KOPT-K1 (cell line): ENCODE data around the gene MYADM.
"Not testable (repeated sequence)": the region's sequence is repeated elsewhere in the genome, so short reads cannot be mapped to it uniquely, and the experiment has no call there.

ENCODE experiments used
- H3K27ac ChIP-seq: fragments of 200-600 bp; sonication (generic); 2 replicates; pipeline ENCODE4 v1.5.1; 2016; ENCODE audit warnings: antibody characterized with exemption, mild to moderate bottlenecking, low read depth, low read length; ENCODE audit not compliant: poor library complexity, severe bottlenecking
- H3K36me3 ChIP-seq: fragments of 200-600 bp; sonication (generic); 2 replicates; pipeline ENCODE4 v1.5.1; 2017; ENCODE audit warnings: antibody characterized with exemption, mild to moderate bottlenecking, low read length, moderate library complexity; ENCODE audit not compliant: insufficient read depth
- H3K9me3 ChIP-seq: fragments of 200-600 bp; sonication (generic); 2 replicates; pipeline ENCODE4 v1.5.1; 2017; ENCODE audit warnings: antibody characterized with exemption, low read length, mild to moderate bottlenecking; ENCODE audit not compliant: insufficient read depth, poor library complexity, severe bottlenecking

The MYADM gene, protein sequence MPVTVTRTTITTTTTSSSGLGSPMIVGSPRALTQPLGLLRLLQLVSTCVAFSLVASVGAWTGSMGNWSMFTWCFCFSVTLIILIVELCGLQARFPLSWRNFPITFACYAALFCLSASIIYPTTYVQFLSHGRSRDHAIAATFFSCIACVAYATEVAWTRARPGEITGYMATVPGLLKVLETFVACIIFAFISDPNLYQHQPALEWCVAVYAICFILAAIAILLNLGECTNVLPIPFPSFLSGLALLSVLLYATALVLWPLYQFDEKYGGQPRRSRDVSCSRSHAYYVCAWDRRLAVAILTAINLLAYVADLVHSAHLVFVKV

DNA sequence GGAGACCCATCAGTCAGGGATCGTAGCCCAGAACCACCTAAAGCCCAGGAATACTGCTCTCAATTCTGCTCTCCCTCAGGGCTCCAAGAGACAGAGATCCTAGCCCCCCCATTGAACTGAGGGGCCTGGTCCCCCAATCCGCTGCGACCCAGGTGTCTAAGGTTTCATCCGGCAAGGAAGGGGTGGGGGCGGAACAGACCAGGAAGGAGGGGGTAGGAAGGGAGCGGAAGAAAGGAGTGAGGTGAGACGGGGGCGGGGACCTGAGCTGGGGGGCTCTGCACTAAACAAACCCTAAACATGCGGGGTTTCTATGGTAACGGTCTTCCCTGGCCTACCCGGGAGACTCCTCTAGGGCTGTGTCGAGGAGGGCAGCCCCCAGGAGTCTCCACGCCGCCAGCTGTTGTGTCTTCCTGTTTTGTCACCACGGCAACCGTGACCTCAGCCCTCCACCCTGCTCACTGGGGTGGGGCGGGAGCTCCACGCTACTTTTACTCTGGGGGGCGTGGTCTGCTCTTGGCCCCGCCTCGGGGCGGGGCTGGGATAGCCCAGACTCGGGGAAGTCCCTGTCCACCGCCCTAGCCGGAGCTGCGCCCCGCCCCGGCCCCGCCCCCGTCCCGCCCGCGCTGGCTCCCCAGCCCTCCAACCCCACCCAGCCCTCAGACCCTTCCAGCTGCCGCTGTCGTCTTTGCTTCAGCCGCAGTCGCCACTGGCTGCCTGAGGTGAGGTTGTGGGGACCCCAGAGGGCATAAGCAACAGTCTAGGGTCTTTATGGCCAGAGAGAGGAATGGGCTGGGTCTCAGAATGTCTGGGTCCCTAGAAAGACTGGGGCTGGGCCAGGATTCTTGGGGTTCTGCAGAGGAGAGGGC is at the start of gene MYADM:
TSS of gene MYADM (plus strand) at position 659 of the 866 bp plus-strand sequence. CDS start 5,647 bp downstream, outside the sequence.
- Histone ChIP-seq H3K36me3 (no peaks in the 10 kb centered on the region), H3K27ac (peak within 1 kb of the TSS; percentile 67), H3K9me3 (no peaks in the 10 kb centered on the region)

DNA sequence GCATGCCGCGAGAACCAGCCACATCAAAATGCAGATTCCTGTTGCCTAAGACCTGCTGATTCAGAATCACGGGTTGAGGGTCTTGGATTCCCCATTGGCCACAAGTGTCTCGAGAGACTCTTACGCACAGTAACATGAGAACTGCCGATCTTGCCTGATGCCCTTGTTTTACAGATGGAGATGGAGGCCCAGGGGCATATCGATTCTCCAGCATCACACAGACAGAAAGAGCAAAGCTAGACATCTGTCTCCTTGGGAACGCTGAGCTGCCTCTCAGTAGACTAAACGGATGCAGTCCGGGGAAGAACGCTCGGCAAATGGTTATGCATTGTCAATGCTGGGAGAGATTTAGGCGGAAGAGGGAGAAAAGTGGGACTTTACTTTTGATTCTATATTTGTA is 48.9 kb upstream of the MYADM start:
- Histone ChIP-seq H3K36me3 (no peaks in the 10 kb centered on the region), H3K9me3 (no peaks in the 10 kb centered on the region), H3K27ac (no peak overlapping the region)

DNA sequence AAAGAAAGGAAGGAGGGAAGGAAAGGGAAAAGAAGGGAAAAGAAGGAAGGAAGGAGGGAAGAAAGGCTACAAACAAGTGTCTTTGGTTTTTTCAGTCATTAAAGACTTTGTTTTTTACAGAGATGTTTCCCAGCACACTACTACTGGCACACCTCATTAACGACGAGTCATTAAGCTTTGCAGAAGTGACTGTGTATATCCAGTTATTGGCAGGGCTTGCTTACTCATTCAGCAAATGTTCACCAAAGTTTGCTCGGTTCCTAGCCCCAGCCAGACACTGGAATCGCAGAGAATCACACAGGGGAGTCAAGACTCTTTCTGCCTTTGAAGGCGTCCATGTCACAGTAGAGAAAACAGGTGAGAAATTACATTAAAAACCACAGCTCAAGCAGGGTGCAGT is 47.8 kb upstream of the MYADM start:
- no peaks in the 10 kb centered on the region for H3K9me3 ChIP-seq
- no peaks in the 10 kb centered on the region for H3K36me3 ChIP-seq

DNA sequence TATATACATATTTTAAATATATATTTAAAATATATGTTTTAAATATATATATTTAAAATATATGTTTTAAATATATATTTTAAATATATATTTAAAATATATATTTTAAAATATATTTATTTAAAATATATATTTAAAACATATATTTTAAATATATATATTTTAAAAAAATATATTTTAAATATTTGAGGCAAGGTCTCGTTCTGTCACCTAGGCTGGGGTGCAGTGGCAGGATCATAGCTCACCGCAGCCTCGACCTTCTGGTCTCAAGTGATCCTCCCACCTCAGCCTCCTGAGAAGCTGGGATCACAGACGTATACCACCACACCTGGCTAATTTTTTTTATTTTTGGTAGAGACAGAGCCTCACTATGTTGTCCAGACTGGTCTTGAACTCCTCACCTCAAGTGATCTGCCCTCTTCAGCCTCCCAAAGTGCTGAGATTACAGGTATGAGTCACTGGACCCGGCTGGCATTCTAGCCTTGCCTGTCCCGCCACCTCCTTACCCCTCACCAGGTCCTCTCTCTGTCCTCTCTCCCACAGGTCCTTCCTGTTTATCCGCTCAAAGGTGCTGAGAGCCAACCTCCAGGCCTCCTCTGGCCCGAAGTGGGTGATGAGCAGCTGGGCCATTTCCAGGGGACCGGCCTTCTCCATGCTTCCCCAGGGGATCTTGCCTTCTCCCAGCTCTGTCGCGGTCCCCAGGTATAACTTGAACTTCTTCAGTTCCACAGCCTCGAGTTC is 44.1 kb upstream of the MYADM start:
- Histone ChIP-seq H3K9me3 (no peaks in the 10 kb centered on the region), H3K36me3 (no peaks in the 10 kb centered on the region), H3K27ac (no peak overlapping the region)

More for the DNA sequence above, 47.8 kb upstream of the MYADM start:
- no peak overlapping the region for H3K27ac ChIP-seq

DNA sequence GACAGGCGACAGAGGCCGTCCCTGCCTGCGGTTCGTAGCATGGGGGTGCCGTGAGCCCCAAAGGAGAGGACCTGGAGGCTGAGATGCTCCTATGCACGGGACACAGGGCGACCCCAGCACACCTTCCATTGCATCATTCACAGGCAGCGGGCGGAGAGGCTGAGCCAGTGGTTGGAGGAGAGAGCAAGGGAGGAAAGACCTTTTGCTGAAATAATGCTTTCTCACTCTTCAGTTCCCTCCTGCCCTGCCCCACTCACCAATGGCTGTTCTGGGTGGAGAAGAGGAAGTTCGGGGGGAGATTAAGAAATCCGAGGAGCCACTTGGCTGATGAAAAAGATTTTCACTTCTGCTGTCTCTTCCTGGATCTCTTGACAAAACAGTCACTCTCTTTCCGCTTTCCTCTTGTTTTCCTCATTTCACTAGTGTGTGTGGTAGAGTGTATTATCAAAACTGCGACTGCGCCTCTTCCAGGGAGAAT is 43.5 kb upstream of the MYADM start, which contains the start of gene NLRP12:
TSS of gene NLRP12 (minus strand) at position 181 of the 478 bp plus-strand sequence. CDS start at position 41, 140 bp downstream.
- H3K9me3 ChIP-seq = no peaks in the 10 kb centered on the region
- H3K36me3 ChIP-seq = no peaks in the 10 kb centered on the region
- no peak within 1 kb of the TSS for H3K27ac ChIP-seq

DNA sequence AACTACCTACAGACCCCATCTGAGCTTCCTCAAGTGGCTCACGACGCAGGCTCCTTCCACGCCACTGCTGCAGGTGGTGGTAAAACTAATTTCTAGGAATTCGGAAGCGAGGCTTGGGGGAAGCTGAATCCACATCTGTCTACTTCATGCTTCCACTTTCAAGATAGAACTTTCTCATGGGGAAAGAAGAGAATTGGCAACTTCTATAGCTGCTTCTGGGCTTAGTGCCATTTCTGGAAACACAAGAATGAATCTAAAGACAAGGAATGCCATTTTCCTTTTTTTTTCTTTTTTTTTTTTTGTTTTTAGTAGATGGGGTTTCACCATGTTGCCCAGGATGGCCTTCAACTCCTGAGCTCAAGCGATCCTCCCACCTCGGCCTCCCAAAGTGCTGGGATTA is 40.8 kb upstream of the MYADM start:
- Histone ChIP-seq H3K9me3 (no peaks in the 10 kb centered on the region), H3K36me3 (no peaks in the 10 kb centered on the region), H3K27ac (no peak overlapping the region)

DNA sequence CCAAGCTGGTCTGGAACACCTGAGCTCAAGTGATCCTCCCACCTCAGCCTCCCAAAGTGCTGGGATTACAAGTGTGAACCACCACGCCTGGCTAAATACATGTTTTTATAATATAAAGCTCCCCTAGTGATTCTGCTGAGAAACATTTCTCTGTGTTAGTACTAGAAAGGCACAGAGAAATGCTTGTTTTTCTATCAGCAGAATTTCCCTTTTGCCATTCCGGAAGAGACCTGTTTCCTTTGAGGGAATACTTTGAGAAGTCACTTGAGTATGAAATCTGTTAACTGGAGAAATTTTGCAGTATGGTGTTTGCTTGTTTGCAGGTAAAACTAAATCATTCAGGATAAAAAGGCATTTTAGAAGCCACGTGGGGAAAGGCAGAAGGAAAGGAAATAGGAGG is 39.2 kb upstream of the MYADM start:
- no peaks in the 10 kb centered on the region for H3K9me3 ChIP-seq
- no peak overlapping the region for H3K27ac ChIP-seq
- no peaks in the 10 kb centered on the region for H3K36me3 ChIP-seq

DNA sequence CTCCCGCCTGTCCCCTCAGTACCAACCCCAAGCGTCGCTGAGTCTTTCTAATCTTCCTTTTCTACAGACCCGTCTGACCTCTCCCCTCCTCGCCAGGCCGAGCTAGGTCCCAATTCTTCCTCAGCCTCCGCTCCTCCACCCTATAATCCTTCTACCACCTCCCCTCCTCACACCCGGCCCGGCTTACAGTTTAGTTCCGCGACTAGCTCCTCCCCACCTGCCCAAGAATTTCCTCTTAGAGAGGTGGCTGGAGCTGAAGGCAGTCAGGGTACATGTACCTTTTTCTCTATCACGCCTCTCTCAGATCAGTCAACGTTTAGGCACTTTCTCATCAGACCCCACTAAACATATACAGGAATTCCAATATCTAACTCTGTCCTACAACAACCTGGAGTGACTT is 34.8 kb upstream of the MYADM start:
- H3K27ac ChIP-seq, H3K9me3 ChIP-seq, H3K36me3 ChIP-seq: not testable (repeated sequence)

DNA sequence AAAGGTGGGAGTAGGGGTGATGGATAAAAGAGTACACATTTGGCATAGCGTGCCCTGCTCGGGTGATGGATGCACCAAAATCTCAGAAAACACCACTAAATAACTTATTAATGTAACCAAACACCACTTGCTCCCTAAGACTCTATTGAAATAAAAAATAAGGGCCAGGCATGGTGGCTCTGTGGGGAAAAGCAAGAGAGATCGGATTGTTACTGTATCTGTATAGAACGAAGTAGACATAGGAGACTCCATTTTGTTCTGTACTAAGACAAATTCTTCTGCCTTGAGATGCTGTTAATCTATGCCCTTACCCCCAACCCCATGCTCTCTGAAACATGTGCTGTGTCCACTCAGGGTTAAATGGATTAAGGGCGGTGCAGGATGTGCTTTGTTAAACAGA is 29.2 kb upstream of the MYADM start:
- not testable (repeated sequence) for H3K36me3 ChIP-seq, H3K27ac ChIP-seq, H3K9me3 ChIP-seq

DNA sequence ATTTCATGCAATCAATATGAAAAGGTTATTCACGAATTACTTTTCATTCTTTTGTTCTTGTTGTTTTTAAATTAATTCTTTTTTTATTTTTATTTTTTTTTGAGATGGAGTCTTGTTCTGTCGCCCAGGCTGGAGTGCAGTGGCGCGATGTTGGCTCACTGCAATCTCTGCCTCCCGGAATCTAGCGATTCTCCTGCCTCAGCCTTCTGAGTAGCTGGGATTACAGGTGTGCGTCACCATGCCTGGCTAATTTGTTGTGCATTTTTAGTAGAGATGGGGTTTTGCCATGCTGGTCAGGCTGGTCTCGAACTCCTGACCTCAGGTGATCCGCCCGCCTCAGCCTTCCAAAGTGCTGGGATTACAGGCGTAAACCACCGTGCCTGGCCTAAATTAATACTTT is 27.4 kb upstream of the MYADM start:
- not testable (repeated sequence) for H3K27ac ChIP-seq, H3K9me3 ChIP-seq, H3K36me3 ChIP-seq

DNA sequence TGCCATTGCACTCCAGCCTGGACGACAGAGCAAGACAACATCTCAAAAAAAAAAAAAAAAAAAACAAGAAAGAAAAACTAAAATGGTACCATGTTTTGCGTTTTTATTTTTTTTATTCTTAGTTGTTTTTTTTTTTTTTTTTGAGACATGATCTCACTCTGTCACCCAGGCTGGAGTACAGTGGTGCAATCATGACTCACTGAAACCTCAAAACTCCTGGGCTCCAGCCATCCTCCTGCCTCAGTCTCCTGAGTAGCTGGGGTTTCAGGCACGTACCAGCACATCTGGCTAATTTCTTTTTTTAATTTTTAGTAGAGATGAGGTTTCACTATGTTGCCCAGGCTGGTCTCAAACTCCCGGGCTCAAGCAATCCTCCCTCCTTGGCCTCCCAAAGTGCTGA is 26.8 kb upstream of the MYADM start:
- H3K9me3 ChIP-seq, H3K36me3 ChIP-seq, H3K27ac ChIP-seq: not testable (repeated sequence)

DNA sequence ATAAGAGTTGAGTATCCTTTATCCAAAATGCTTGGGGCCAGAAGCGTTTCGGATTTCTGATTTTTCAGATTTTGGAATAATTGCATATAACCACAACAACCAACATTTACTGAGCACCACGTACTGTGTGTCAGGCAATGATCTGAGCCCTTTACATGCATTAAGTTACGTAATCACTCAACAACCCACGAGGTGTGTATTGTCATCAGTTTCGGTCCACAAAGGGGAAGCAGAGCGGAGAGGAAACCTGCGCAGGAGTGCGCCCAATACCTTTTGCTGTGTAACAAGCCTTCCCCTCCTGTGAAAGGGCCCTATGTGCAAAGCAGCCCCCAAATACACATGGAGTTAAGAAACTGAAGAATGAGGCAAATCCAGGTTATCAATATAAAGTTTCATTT is 22.8 kb upstream of the MYADM start:
- Histone ChIP-seq H3K27ac (no peak overlapping the region), H3K9me3 (no peaks in the 10 kb centered on the region), H3K36me3 (no peaks in the 10 kb centered on the region)

DNA sequence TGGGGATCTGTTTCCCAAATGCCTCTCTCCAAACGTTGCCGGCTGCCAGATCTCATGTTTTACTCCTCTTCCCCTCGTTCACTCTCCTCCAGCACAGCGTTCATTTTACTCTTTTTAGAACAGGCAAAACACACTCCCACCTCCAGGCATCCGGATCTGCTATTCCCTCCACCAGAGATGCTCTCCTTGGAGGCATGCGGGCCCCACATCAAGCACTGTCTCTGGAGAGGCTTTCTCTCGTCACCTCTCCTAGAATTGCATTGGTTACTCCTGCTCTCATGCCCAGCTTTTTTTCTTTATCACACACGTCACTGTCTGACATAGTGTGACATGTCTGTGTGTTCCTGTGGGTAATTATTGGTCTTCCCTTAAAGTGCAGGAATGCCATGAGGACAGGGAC is 20.1 kb upstream of the MYADM start:
- H3K9me3 ChIP-seq = no peaks in the 10 kb centered on the region
- no peaks in the 10 kb centered on the region for H3K36me3 ChIP-seq
- no peak overlapping the region for H3K27ac ChIP-seq

DNA sequence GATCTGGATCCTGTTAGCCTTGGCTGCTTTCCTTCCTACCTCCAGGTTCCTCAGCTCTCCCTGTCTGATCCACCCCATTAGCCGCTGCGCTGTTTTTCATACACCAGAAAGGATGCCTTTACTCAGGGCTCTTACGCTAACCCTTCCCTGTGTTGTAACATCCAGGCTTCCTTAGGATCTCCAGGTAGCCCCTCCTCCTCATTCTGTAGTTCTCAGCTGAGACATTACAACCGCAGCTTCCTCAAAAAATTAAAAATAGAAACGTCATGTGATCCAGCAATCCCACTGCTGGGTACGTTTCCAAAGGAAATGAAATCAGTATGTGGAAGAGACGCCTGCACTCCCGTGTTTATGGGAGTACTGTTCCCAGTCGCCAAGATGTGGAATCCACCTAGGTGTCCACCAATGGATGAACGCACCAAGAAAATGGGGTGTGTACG is 18.4 kb upstream of the MYADM start:
- Histone ChIP-seq H3K27ac (no peak overlapping the region), H3K9me3 (no peaks in the 10 kb centered on the region), H3K36me3 (no peaks in the 10 kb centered on the region)

DNA sequence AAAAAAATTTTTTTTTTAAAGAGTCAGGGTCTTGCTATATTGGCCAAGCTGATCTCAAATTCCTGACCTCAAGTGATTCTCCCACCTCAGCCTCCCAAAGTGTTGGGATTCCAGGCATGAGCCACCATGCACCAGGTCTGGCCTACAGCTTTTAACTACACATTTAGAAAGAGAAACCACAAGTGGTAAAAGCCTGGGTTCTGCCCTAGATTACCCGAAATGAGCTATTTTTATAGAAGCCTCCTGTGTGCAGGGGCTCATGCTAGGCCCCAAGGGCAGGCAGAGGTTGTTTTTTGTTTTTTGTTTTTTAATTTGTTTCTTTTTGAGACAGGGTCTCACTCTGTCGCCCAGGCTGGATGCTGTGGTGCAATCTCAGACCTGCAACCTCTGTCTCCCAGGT is 14.0 kb upstream of the MYADM start:
- H3K27ac ChIP-seq = no peak overlapping the region
- H3K36me3 ChIP-seq = no peaks in the 10 kb centered on the region
- no peaks in the 10 kb centered on the region for H3K9me3 ChIP-seq
